ENCODE results near the gene GABPB1. TPM values are rescaled to one million over a fixed set of nuclear protein-coding genes. Genes with fewer than 3 reads are reported as not detected.

The GABPB1 gene
- total and polyA plus RNA-seq, 10 of the 15 experiments (the other 5 are each of a cell fraction or from before 2014, with no cell fraction given): 13.9 to 48.2 (median 39.8) TPM

- no peaks in the 10 kb centered on the region; the same call in 1 of the 2 replicates for H3K4me1 ChIP-seq (ENCODE audit: control insufficient read depth, insufficient read depth, low read length)
- ChIA-PET CTCF (interaction anchor here (0.9 to 1.9 kb wide), 4 partner anchors 8 to 15 kb away, joined by 3 to 5 read pairs (median 4); no protein-coding TSS in a partner anchor), POLR2A (interaction anchor here (0.9 to 1.9 kb wide), 5 partner anchors 9 to 112 kb away, joined by 3 to 20 read pairs (median 4); no protein-coding TSS in a partner anchor), RAD21 (ENCODE audit: unreplicated experiment) (interaction anchor here (0.6 to 1.9 kb wide), 5 partner anchors 12 to 203 kb away, joined by 3 to 10 read pairs (median 4); no protein-coding TSS in a partner anchor), SMC1A (ENCODE audit: uncharacterized antibody, unreplicated experiment) (interaction anchor here (0.7 to 1.8 kb wide), 11 partner anchors 9 to 420 kb away, joined by 3 to 6 read pairs (median 3); partner anchors contain the start of gene USP8)
- ATAC-seq: no peak
- no TSS peak for BruUV-seq (replicated peaks)
- no peak overlapping the region for H3K9ac ChIP-seq (ENCODE audit: control insufficient read depth, insufficient read depth, low read length)
- no peak overlapping the region for H2AFZ ChIP-seq (ENCODE audit: control insufficient read depth, low read depth, low read length)
- H3K27me3 ChIP-seq (replicated peaks in 1 of 2; ENCODE audit: control insufficient read depth in 2 of 2, insufficient read depth in 2 of 2, low read length in 1 of 2): no peaks in the 10 kb centered on the region
- H3K27ac ChIP-seq (ENCODE audit: control insufficient read depth, insufficient read depth): peak overlapping the region; percentile 13; the same call in 1 of the 2 replicates
- no peaks in the 10 kb centered on the region for H3K36me3 ChIP-seq (ENCODE audit: control insufficient read depth in 2 of 2, insufficient read depth in 2 of 2, low read length in 1 of 2)
- DNase-seq (ENCODE audit: low read depth, low spot score): no peak
- peak overlapping the region; percentile 84; the same call in 1 of the 2 replicates for H3K4me2 ChIP-seq (ENCODE audit: control insufficient read depth, insufficient read depth)
- intact Hi-C loops (cut with micrococcal nuclease; ENCODE audit: unreplicated experiment) (loop anchor here (10.0 kb wide), 1 partner anchor 134 kb away; no protein-coding TSS in a partner anchor), in situ Hi-C loops (cut with MboI) (loop anchor here (10.0 kb wide), 2 partner anchors 94 to 554 kb away; partner anchors contain the start of gene AP4E1)
- no peak for FAIRE-seq
- WGBS (ENCODE audit: insufficient coverage, insufficient replicate concordance, low lambda C conversion rate, missing lambda C conversion rate): 19% methylated on average over 3 of the region's 3 CpGs
- no peaks in the 10 kb centered on the region; the same call in 1 of the 2 replicates for H4K20me1 ChIP-seq (ENCODE audit: control insufficient read depth, insufficient read depth)
- peak overlapping the region; percentile 45; the same call in 1 of the 2 replicates for H3K4me3 ChIP-seq
- no peaks in the 10 kb centered on the region for H3K9me3 ChIP-seq (replicated peaks; ENCODE audit: control insufficient read depth, insufficient read depth, low read length)
- TF ChIP-seq PAX5 (IDR thresholded peaks at IDR 0.05; ENCODE audit: borderline replicate concordance, low read depth, low read length) (no peak), CREM (IDR thresholded peaks at IDR 0.05; ENCODE audit: low read depth) (no peak), IRF5 (IDR thresholded peaks at IDR 0.05; ENCODE audit: borderline replicate concordance) (no peak), DPF2 (IDR thresholded peaks at IDR 0.05) (no peak), HDAC2 (IDR thresholded peaks at IDR 0.05) (no peak), USF1 (IDR thresholded peaks at IDR 0.05; ENCODE audit: borderline replicate concordance, extremely low read length, insufficient read depth, low read depth, low read length) (no peak), IRF4 (IDR thresholded peaks at IDR 0.05; ENCODE audit: low read depth, low read length) (no peak), ZNF622 (IDR thresholded peaks at IDR 0.05) (no peak), RELB (IDR thresholded peaks at IDR 0.05; ENCODE audit: low read depth) (no peak), NR2F1 (conservative IDR thresholded peaks at IDR 0.05) (no peak), MEF2A (IDR thresholded peaks at IDR 0.05; ENCODE audit: insufficient read depth, low read depth, low read length) (no peak), HDAC6 (IDR thresholded peaks at IDR 0.05; ENCODE audit: unreplicated experiment) (no peak), TCF12 (IDR thresholded peaks at IDR 0.05; ENCODE audit: low read depth, low read length) (no peak), MTA2 (IDR thresholded peaks at IDR 0.05; ENCODE audit: low read depth) (no peak), SMARCA5 (IDR thresholded peaks at IDR 0.05) (no peak), EGR1 (IDR thresholded peaks at IDR 0.05; ENCODE audit: borderline replicate concordance in 1 of 2, low read depth in 2 of 2, low read length in 2 of 2) (no peak), MYB (IDR thresholded peaks at IDR 0.05; ENCODE audit: borderline replicate concordance, low read depth, low read length) (no peak), ZSCAN29 (IDR thresholded peaks at IDR 0.05) (no peak), BCLAF1 (IDR thresholded peaks at IDR 0.05) (no peak), JUNB (IDR thresholded peaks at IDR 0.05) (no peak)
- peaks cover 86% of the 10 kb centered on the region for H3K79me2 ChIP-seq (ENCODE audit: control insufficient read depth, insufficient read depth, low read length)
Observed at GRCh38 chr15:50350621-50351020, 4.4 kb downstream of the GABPB1 start.

Data from GM12878 (cell line).